Activated T-cell treated with anti-CD3 and anti-CD28 coated beads, Interleukin-2, amount 50 U/mL, for 72 hours (primary cell): ENCODE results near the gene NPPB. TPM values are rescaled to one million over a fixed set of nuclear protein-coding genes. Genes with fewer than 3 reads are reported as not detected.

Source experiments
- ATAC-seq, 2 donors: fragments of 150-1000 bp; cut with Tn5 transposase; replicated peaks in 1 of 2; 2 replicates each; pipeline ENCODE4 v1.10.0; 2021; ENCODE audit warnings: moderate library complexity in 2 of 2, mild to moderate bottlenecking in 1 of 2
- DNase-seq, 2 donors: peaks; one replicate each; pipeline ENCODE4 v3.0.0; 2021 to 2022; ENCODE audit warnings: mixed read lengths in 1 of 2
- H3K27ac Mint-ChIP-seq: one replicate; pipeline ENCODE4 v1.8.0; 2022; ENCODE audit warnings: mild to moderate bottlenecking, moderate library complexity, mixed read lengths
- H3K27me3 Mint-ChIP-seq: one replicate; pipeline ENCODE4 v1.8.0; 2022; ENCODE audit warnings: low read depth, mixed read lengths
- H3K36me3 Mint-ChIP-seq, 2 donors: one replicate each; pipeline ENCODE4 v1.8.0; 2022; ENCODE audit warnings: mixed read lengths in 2 of 2, mild to moderate bottlenecking in 1 of 2; ENCODE audit not compliant: insufficient read depth in 2 of 2
- H3K4me1 Mint-ChIP-seq: one replicate; pipeline ENCODE4 v1.8.0; 2022; ENCODE audit warnings: low read depth, mixed read lengths
- H3K4me3 Mint-ChIP-seq, 2 donors: one replicate each; pipeline ENCODE4 v1.8.0; 2022; ENCODE audit warnings: mild to moderate bottlenecking in 2 of 2, mixed read lengths in 2 of 2, moderate library complexity in 2 of 2
- H3K9me3 Mint-ChIP-seq, 2 donors: one replicate each; pipeline ENCODE4 v1.8.0; 2022; ENCODE audit warnings: mixed read lengths in 2 of 2
- total RNA-seq, 2 donors: library from RNA; stranded (reverse); gene quantifications; one replicate each; pipeline ENCODE4 v1.2.3, GENCODE V29; 2022

NPPB gene
- total RNA-seq, 2 donors from 2014 or later, result not detected

GRCh38 chr1:11826946-11827345, 31.8 kb downstream of the NPPB start:
- ATAC-seq, result no peak
- H3K4me3 Mint-ChIP-seq, result no peak overlapping the region
- H3K27me3 Mint-ChIP-seq, result no peaks in the 10 kb centered on the region
- DNase-seq, result no peak
- H3K9me3 Mint-ChIP-seq, result no peaks in the 10 kb centered on the region
- H3K36me3 Mint-ChIP-seq, result peaks cover 0 to 3% of the 10 kb centered on the region in 2 donors
- H3K27ac Mint-ChIP-seq, result no peak overlapping the region
- H3K4me1 Mint-ChIP-seq, result no peaks in the 10 kb centered on the region

- H3K36me3 Mint-ChIP-seq, result peaks cover 0 to 4% of the 10 kb centered on the region in 2 donors
- H3K4me1 Mint-ChIP-seq, result no peaks in the 10 kb centered on the region
- DNase-seq (no peak), ATAC-seq (no peak)
- H3K4me3 Mint-ChIP-seq, result no peak overlapping the region
- no peaks in the 10 kb centered on the region for H3K27me3 Mint-ChIP-seq
- no peak overlapping the region for H3K27ac Mint-ChIP-seq
- H3K9me3 Mint-ChIP-seq, result no peaks in the 10 kb centered on the region
Observed at GRCh38 chr1:11825131-11825530, 33.6 kb downstream of the NPPB start.

DNA sequence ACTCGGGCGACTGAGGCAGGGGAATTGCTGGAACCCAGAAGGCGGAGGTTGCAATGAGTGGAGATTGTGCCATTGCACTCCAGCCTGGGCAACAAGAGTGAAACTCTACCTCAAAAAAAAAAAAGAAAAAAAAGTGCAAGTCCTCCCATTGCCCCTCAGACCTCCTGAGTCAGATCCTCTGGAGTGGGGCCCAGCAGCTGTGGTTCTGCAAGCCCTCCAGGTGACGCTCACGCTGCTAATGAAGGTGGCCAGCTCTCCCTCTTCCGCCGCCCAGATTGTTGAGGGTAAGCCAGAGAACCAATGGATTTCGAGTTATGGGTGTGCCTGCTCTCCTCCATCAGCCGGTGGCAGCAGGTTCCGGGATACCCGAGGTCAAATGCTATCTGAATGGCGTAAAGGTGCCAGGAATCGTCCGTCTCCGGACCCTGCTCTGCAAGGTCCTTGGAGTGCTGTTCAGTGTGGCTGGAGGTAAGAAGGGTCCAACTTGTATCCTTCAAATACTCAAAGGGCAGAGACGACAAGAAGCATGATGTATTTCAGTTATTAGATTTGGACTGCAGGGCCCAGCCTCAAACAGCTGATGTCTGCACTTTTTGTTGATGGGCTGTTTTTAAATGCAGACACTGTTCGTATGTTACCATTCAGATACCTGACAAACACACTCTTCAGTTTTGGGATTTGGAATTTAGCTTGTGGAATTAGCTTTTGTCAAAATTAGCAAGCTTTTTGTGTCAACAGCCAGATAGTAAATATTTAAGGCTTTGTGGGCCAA, 35.2 kb downstream of the NPPB start:
- Mint-ChIP-seq H3K36me3 (peaks cover 0 to 6% of the 10 kb centered on the region in 2 donors), H3K4me3 (no peak overlapping the region), H3K27ac (no peak overlapping the region), H3K4me1 (no peaks in the 10 kb centered on the region), H3K27me3 (no peaks in the 10 kb centered on the region), H3K9me3 (no peaks in the 10 kb centered on the region)
- ATAC-seq (no peak), DNase-seq (no peak)

- Mint-ChIP-seq H3K9me3 (no peaks in the 10 kb centered on the region), H3K36me3 (peaks cover 2 to 9% of the 10 kb centered on the region in 2 donors), H3K27ac (no peak overlapping the region)
Observed at GRCh38 chr1:11822091-11822490, 36.7 kb downstream of the NPPB start.

DNA sequence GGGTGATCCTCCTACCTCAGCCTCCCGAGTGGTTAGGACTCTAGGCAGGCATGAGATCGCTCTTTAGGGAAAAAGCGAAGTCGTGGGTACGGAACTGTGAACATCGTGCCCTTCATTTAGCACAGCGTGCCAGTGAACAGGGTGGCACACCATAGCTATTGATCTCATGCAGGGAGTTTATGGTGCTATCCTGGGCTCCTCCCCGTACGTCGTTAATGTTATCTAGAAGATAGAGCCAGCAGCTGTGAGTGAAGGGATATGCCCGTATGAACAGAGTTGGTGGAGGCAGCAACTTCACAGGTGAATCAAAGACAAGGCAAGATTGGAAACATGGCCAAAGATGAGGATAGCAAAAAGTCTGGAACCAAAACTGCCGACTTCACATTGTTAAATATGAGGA, 41.6 kb downstream of the NPPB start:
- no peaks in the 10 kb centered on the region for H3K9me3 Mint-ChIP-seq
- no peak overlapping the region for H3K27ac Mint-ChIP-seq
- peaks cover 2 to 8% of the 10 kb centered on the region in 2 donors for H3K36me3 Mint-ChIP-seq
- no peak overlapping the region for H3K4me3 Mint-ChIP-seq
- no peaks in the 10 kb centered on the region for H3K4me1 Mint-ChIP-seq
- H3K27me3 Mint-ChIP-seq, result no peaks in the 10 kb centered on the region
- ATAC-seq (no peak), DNase-seq (no peak)

More at GRCh38 chr1:11822091-11822490, 36.7 kb downstream of the NPPB start:
- DNase-seq, result no peak
- no peak for ATAC-seq
- Mint-ChIP-seq H3K4me3 (no peak overlapping the region), H3K4me1 (no peaks in the 10 kb centered on the region), H3K27me3 (no peaks in the 10 kb centered on the region)

DNA sequence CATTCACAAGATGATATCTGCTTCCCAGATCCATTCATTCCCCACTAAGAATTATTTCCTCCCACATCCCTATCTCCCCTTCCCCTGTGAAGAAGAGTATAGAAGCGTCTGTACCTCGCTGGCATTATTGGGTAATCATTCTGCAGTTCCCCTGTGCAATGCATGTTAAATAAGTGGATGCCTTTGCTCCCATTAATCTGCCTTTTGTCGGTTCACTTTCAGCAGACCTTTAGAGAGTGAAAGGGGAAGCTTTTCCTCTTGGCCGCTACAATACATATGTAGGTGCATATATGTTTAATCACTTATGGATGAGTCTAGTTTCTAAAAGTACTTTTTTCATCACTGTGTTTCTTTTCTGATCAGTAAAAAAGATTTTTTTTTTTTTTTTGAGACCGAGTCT, 45.7 kb downstream of the NPPB start:
- DNase-seq (no peak), ATAC-seq (no peak)
- Mint-ChIP-seq H3K27ac (no peak overlapping the region), H3K36me3 (peaks cover 2 to 7% of the 10 kb centered on the region in 2 donors), H3K4me1 (peaks cover 13% of the 10 kb centered on the region), H3K9me3 (no peaks in the 10 kb centered on the region), H3K27me3 (no peaks in the 10 kb centered on the region), H3K4me3 (no peak overlapping the region)

Other genes with a start within 250 kb of the NPPB start
- 1 to 10 TPM; 1.9 to 3.9 TPM for gene FBXO2, start 204.5 kb downstream of the NPPB start, total RNA-seq
- 10 to 100 TPM; 24.8 to 30.3 TPM for gene FBXO44, start 204.1 kb downstream of the NPPB start, total RNA-seq
- 10 to 100 TPM; 10.9 to 11.3 TPM for gene FBXO6, start 194.7 kb downstream of the NPPB start, total RNA-seq
- gene MAD2L2, start 177.8 kb downstream of the NPPB start, total RNA-seq, result 10 to 100 TPM; 76.5 to 78.7 TPM
- gene DRAXIN, start 167.2 kb downstream of the NPPB start, total RNA-seq, result under 1 TPM; 0.12 to 0.30 TPM
- 10 to 100 TPM; 12.6 to 13.4 TPM for gene AGTRAP, start 122.8 kb downstream of the NPPB start, total RNA-seq
- under 1 TPM in 1 of 2 donors, not detected in 1; 0.41 TPM for gene C1orf167, start 96.8 kb downstream of the NPPB start, total RNA-seq
- 10 to 100 TPM; 16.0 to 18.7 TPM for gene MTHFR, start 53.0 kb downstream of the NPPB start, total RNA-seq
- 1 to 10 TPM; 8.2 to 9.3 TPM for gene CLCN6, start 52.8 kb downstream of the NPPB start, total RNA-seq
- not detected for gene NPPA, start 11.2 kb downstream of the NPPB start, total RNA-seq
- gene KIAA2013, start 67.5 kb upstream of the NPPB start, total RNA-seq, result 10 to 100 TPM; 25.3 to 26.9 TPM
- 10 to 100 TPM; 13.5 to 13.6 TPM for gene PLOD1, start 75.8 kb upstream of the NPPB start, total RNA-seq
- gene MFN2, start 121.5 kb upstream of the NPPB start, total RNA-seq, result 10 to 100 TPM; 54.8 to 66.1 TPM
- 10 to 100 TPM; 67.3 to 80.3 TPM for gene MIIP, start 160.6 kb upstream of the NPPB start, total RNA-seq
- gene TNFRSF8, start 204.4 kb upstream of the NPPB start, total RNA-seq, result 10 to 100 TPM; 39.5 to 63.5 TPM